Measurements from ENCODE around the gene NOL4L. TPM values are rescaled to one million over a fixed set of nuclear protein-coding genes. Genes with fewer than 3 reads are reported as not detected.

Gene NOL4L
- total RNA-seq, 1 experiment from 2014 or later, result 1.4 TPM

DNA sequence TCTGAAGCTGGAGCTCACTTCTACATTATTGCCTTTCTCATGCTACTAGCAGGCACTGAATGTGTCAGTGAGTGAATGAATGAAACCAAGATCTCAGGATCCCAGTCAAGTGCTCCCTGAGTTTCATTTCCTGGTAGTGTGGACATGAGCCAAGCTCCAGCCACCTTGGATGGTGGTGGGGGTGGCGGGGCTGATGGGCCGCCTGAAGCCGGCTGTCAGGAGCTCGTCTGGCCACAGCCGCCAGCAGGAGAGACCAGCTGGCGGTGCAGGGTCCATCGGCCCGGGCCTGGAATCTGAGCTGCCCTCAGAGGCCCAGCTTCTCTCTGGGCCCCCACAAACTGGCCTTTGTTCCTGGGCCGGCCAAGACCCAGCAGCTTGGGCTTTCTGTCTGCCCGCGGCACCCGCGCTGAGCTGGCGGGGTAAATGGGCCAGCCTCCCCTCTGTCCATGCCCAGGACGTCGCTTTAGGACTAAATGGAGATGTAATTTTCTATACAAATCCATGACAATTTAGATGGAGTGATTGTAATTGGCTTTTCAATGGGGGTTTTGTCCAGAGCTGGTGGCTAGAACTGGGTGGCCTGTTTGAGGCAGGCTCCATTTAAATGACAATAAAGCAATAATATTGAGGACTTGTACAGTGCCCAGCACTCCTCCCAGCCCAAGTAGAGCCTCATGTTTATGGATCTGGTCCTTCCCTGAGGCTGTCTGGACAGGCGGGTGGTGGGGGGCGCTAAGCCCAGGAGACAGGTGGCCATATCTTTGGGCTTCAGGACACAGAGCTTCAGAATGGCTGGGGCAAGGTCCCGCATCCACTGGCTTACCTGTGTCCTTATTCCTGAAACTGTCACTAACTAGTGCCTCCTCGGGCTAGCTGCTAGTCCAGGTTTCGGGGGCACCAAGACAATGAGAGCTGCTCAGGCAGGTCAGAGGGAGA, 43.5 kb downstream of the NOL4L start:
- Histone ChIP-seq H3K4me1 (ENCODE audit: insufficient read depth, low read length, poor library complexity, severe bottlenecking) (no peaks in the 10 kb centered on the region), H3K36me3 (ENCODE audit: insufficient read depth, low read length, poor library complexity, severe bottlenecking) (no peaks in the 10 kb centered on the region), H3K27me3 (replicated peaks; ENCODE audit: insufficient read depth, low read depth, low read length, poor library complexity) (no peaks in the 10 kb centered on the region), H3K4me3 (ENCODE audit: low read depth, low read length, poor library complexity, severe bottlenecking) (no peak overlapping the region), H3K27ac (ENCODE audit: low read depth, low read length, poor library complexity, severe bottlenecking) (no peak overlapping the region), H3K9me3 (ENCODE audit: low read depth, low read length, poor library complexity, severe bottlenecking) (no peaks in the 10 kb centered on the region)
- intact Hi-C loops (cut with micrococcal nuclease; ENCODE audit: unreplicated experiment), result no loop called here
- DNase-seq (ENCODE audit: low spot score), result no peak
- TF ChIP-seq, protein P1, sequence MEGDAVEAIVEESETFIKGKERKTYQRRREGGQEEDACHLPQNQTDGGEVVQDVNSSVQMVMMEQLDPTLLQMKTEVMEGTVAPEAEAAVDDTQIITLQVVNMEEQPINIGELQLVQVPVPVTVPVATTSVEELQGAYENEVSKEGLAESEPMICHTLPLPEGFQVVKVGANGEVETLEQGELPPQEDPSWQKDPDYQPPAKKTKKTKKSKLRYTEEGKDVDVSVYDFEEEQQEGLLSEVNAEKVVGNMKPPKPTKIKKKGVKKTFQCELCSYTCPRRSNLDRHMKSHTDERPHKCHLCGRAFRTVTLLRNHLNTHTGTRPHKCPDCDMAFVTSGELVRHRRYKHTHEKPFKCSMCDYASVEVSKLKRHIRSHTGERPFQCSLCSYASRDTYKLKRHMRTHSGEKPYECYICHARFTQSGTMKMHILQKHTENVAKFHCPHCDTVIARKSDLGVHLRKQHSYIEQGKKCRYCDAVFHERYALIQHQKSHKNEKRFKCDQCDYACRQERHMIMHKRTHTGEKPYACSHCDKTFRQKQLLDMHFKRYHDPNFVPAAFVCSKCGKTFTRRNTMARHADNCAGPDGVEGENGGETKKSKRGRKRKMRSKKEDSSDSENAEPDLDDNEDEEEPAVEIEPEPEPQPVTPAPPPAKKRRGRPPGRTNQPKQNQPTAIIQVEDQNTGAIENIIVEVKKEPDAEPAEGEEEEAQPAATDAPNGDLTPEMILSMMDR (conservative IDR thresholded peaks at IDR 0.05; ENCODE audit: low read depth, low read length), result no peak
- no peak for TF ChIP-seq EZH2 (IDR thresholded peaks at IDR 0.05; ENCODE audit: borderline replicate concordance, low read depth, low read length, poor library complexity, severe bottlenecking)
- BruUV-seq (replicated peaks), result no TSS peak
- CTCF ChIA-PET, result no interaction called here
- POLR2A ChIA-PET (ENCODE audit: low non-redundant PET), result no interaction called here

DNA sequence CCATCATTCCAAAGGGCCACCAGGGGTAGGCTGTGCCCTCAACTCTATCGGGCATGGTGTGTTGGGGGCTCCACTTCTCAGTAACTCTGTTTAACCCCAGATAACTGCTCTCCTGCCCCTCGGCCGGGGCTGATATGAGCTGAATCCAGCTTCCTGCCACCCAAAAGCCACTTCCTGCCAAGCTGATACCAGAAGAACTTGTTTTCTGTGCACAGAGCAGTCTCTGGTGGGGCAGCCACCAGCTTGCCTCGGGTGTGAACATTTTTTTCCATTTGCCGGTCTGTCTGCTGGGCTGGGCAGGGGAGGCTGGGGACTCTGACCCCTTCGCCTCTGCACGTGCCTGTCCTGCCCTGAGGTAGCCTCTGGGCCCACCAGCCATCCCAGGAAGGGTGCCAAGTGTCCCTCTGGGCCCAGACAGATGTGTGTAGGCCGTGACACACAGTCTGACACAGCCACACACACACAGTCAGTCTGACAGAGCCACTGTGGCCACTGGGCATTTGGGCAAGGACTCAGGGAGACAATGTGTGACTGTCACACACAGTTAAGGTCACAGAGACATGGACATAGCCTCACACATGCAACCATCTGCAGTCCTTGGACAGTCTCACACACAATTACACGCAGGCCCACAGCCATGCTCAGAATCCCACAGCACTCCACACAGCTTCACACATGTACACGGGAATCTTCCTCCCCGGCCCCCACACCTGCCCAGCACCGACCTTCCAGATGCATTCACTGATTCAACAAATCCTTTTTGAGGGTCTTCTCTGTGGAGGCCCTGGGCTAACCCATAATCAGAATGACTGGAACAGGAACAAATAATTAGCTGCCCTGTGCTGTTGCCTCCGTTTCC, 45.1 kb downstream of the NOL4L start:
- no peak overlapping the region for H3K27ac ChIP-seq (ENCODE audit: low read depth, low read length, poor library complexity, severe bottlenecking)
- H3K27me3 ChIP-seq (replicated peaks; ENCODE audit: insufficient read depth, low read depth, low read length, poor library complexity), result no peaks in the 10 kb centered on the region
- no TSS peak for BruUV-seq (replicated peaks)
- CTCF ChIA-PET, result no interaction called here
- POLR2A ChIA-PET (ENCODE audit: low non-redundant PET), result no interaction called here
- intact Hi-C loops (cut with micrococcal nuclease; ENCODE audit: unreplicated experiment), result no loop called here
- peaks cover 10% of the 10 kb centered on the region for H3K4me1 ChIP-seq (ENCODE audit: insufficient read depth, low read length, poor library complexity, severe bottlenecking)
- TF ChIP-seq EZH2 (IDR thresholded peaks at IDR 0.05; ENCODE audit: borderline replicate concordance, low read depth, low read length, poor library complexity, severe bottlenecking), result no peak
- TF ChIP-seq, protein P1 (conservative IDR thresholded peaks at IDR 0.05; ENCODE audit: low read depth, low read length), result no peak
- no peak overlapping the region for H3K4me3 ChIP-seq (ENCODE audit: low read depth, low read length, poor library complexity, severe bottlenecking)
- DNase-seq (ENCODE audit: low spot score), result no peak
- H3K36me3 ChIP-seq (ENCODE audit: insufficient read depth, low read length, poor library complexity, severe bottlenecking), result no peaks in the 10 kb centered on the region
- no peaks in the 10 kb centered on the region for H3K9me3 ChIP-seq (ENCODE audit: low read depth, low read length, poor library complexity, severe bottlenecking)

DNA sequence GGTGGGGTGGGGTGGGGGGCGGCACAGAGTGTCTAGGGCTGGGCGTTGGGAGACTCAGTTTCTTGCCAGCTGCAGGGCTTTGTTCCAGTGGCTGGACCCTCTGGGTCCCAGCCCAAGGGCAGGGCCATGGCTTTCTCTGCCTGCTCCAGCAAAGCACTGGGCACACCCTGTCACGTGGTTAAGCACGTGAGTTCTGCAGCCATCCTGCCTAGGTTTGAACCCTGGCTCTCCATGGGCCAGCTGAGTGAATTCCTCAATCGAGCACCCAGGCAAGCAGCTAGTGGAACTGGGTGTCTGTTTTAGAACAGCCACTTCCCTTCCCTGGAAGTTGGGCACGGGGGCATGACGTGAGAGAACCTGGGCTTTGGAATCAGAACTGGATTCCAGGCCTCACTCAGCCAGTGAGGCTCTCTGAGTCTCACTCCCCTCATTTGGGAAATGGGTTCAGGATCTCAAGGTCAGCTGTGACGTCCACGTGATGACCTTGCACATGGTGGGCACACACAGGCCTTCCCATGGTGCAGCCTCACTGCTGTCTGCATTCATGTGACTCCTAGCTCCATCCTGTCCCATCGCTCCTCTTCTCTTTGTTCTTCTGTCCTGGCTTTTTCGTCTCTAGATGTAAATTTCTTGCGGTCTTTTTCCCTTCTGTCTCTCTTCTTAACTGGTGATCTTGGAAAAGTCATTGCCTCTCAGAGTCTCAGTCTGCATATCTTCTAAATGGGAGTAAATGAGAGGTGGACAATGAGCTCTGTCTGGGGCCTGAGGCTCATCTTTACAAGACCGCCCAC, 45.9 kb downstream of the NOL4L start:
- BruUV-seq (replicated peaks), result no TSS peak
- Histone ChIP-seq H3K36me3 (ENCODE audit: insufficient read depth, low read length, poor library complexity, severe bottlenecking) (no peaks in the 10 kb centered on the region), H3K4me1 (ENCODE audit: insufficient read depth, low read length, poor library complexity, severe bottlenecking) (peaks cover 11% of the 10 kb centered on the region), H3K27me3 (replicated peaks; ENCODE audit: insufficient read depth, low read depth, low read length, poor library complexity) (no peaks in the 10 kb centered on the region), H3K27ac (ENCODE audit: low read depth, low read length, poor library complexity, severe bottlenecking) (no peak overlapping the region), H3K9me3 (ENCODE audit: low read depth, low read length, poor library complexity, severe bottlenecking) (no peaks in the 10 kb centered on the region), H3K4me3 (ENCODE audit: low read depth, low read length, poor library complexity, severe bottlenecking) (no peak overlapping the region)
- intact Hi-C loops (cut with micrococcal nuclease; ENCODE audit: unreplicated experiment), result no loop called here
- ChIA-PET POLR2A (ENCODE audit: low non-redundant PET) (no interaction called here), CTCF (no interaction called here)
- DNase-seq (ENCODE audit: low spot score), result no peak
- no peak for TF ChIP-seq EZH2 (IDR thresholded peaks at IDR 0.05; ENCODE audit: borderline replicate concordance, low read depth, low read length, poor library complexity, severe bottlenecking)
- TF ChIP-seq, protein P1 (conservative IDR thresholded peaks at IDR 0.05; ENCODE audit: low read depth, low read length), result no peak

Data from A673 (cell line).